SKM-1 (cell line): Measurements from ENCODE around the gene SLX9.

Source experiments
- DNase-seq: peaks from one replicate; lab custom pipeline; 2025; ENCODE audit not compliant: unreplicated experiment; lab: John Stamatoyannopoulos, UW

The SLX9 gene

GRCh38 chr21:44999428-44999971 lies 59.7 kb downstream of the SLX9 start:
- no peak for DNase-seq

- no peak for DNase-seq
Measured at GRCh38 chr21:44999972-45000636, 60.3 kb downstream of the SLX9 start.

- no peak for DNase-seq
Measured at GRCh38 chr21:45000637-45001133, 60.9 kb downstream of the SLX9 start.

- no peak for DNase-seq
Measured at GRCh38 chr21:45001134-45002095, 61.6 kb downstream of the SLX9 start.

DNA sequence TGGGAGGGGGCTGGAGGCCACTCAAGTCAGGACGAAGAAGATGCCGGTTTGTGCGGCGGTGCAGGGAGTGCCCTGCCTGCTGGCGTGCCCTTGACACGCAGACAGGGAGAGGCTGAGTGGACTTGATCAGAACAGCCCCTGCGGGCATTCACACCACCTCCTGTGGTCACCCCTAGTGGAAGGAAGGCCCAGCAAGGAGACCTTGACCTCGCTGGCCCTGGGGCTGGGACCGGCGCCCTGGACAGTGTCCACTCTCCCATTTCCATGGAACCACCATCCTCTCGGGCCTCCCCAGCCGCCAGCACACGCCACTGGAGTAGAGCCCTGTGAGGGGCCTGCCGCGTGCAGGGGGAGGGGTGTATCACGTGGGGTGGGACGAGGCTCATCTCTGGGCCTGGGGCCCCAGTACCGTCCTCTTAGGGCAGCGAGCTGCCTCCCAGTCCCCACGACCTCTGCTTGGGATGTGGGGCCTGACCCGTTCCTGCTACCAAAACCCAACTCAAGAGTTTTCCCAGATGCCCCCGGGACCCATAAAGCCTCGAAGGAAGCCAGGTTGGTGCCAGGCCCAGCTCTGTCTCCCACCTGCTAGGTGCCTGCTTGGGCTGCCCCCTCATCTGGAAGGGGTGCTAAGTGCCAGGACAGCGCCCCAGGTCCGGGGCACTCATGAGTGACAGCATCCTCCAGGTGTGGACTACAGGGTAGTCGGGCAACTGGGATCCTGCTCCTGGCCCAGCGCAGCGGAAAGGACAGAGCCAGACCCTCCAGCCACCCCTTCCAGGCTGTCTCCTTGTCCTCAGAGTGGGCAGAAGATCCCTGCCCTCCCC lies 62.8 kb downstream of the SLX9 start:
- no peak for DNase-seq

GRCh38 chr21:45003331-45004058 lies 63.7 kb downstream of the SLX9 start:
- no peak for DNase-seq

GRCh38 chr21:45004059-45004422 lies 64.2 kb downstream of the SLX9 start:
- no peak for DNase-seq

DNA sequence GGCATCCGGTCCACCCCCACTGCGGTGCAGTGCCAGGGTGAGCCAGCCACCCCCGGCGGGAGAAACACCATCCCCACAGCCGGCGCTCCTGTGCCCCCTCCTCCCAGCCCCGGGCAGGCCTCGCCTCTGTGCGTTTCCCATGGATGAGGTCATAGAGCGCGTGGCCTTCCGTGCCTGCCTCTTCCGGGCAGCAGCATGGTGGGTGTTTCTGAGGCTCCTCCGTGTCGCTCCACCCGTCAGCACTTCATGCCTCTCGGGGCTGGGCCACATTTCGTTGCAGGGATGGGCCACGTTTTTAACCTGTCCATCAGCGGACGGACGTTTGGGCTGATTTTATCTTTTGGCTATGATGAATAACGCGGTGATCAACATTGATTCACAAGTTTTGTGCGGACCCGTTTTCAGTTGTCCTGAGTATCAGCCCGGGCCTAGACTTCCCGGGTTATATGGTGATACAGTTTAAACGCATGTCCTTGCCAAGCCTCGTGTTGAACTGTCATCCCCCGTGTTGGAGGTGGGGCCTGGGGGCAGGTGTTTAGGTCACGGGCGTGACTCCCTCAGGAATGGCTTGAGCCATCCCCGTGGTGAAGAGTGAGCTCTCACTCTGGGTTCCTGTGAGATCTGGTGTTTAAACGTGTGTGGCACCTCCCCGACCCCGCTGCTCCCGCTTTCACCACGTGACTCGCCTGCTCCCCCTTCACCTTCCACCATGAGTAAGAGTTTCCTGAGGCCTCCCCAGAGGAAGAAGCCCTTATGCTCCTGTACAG lies 64.8 kb downstream of the SLX9 start:
- no peak for DNase-seq

GRCh38 chr21:45006536-45007095 lies 66.8 kb downstream of the SLX9 start:
- DNase-seq, result no peak

GRCh38 chr21:45009616-45010015 lies 69.8 kb downstream of the SLX9 start:
- no peak for DNase-seq

DNA sequence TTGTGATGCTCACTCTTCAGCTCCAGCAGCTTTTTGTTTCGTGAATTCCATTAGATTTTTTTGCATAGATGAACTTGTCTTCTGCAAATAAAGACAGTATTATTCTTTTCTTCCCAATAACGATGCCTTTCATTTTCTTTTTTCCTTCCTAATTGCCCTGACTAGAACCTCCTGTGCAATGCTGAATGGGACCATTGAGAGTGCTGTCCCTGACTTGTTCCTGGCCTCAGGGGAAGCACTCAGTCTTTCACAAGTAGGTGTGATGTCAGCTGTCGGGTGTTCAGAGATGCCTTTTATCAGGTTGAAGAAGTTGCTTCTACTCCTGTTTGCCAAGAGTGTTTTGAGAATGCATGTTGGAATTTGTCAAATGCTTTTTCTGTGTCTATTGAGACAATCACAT lies 70.3 kb downstream of the SLX9 start:
- no peak for DNase-seq

DNA sequence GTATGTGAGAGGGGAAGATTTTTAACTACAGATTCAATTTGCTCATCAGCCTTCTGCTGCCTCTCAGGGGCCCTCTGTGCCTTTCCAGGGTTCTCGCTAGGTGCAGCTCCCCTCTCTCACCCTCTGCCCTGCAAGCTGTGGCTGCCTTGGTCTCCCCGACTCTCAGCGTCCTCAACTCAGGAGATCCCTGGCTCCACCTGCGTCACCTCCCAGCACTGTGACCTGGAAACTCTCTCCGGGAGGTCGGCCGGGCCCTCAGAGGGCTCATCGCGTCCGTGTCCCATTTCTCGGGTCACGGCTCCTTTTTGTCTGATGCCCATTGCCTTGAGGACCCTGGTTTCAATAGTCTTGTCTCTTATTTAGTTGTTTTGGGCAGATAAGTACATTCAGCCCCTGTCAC lies 71.0 kb downstream of the SLX9 start:
- no peak for DNase-seq

DNA sequence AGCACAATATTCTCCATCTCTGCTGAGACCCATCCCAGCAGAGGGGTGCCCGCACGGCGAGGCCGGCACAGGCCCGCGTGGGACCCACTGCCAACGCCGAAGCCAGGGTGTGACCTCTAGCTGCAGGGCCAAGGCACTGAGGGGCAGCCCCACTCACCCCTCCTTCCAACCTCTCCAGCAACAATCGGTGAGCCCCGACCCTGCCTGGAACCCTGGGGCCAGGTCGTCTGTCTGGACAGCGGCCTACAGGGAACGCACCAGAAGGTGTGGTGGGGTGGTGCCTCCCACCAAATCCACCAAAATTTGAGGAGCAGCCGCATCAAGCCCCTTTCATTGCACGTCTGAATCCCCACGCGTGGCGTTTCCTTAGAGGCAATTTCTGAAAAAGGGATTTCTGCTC lies 71.6 kb downstream of the SLX9 start:
- no peak for DNase-seq

- DNase-seq, result no peak
Measured at GRCh38 chr21:45011911-45012661, 72.3 kb downstream of the SLX9 start.

DNA sequence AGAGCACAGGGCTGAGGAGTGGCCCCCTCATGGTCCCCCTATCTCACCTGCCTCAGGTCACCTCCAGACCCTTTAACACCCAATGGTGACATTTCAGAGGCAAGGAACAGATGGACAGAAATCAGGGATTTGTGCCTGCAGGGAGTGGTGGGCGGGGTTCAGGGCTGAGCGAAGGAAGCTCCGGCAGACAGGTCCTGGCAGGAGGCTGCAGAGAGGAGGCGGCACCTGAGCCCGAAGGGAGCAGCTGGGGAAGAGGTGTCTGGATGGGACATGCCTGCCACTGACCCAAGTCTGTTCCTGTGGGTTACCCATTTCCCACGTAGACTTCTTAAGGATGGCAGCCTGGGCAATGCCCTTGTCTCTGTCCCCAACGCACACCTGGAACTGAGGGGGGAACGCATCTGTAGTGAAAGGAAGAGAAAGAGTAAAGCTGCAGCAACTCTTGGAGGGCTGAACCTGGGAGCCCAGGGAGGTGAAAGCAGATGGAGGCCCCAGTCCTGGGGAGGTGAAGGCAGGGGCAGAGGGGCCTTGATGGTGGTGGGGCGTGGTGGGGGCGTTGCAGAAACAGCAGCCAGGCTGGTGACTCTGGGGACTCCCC lies 72.9 kb downstream of the SLX9 start:
- DNase-seq, result no peak

DNA sequence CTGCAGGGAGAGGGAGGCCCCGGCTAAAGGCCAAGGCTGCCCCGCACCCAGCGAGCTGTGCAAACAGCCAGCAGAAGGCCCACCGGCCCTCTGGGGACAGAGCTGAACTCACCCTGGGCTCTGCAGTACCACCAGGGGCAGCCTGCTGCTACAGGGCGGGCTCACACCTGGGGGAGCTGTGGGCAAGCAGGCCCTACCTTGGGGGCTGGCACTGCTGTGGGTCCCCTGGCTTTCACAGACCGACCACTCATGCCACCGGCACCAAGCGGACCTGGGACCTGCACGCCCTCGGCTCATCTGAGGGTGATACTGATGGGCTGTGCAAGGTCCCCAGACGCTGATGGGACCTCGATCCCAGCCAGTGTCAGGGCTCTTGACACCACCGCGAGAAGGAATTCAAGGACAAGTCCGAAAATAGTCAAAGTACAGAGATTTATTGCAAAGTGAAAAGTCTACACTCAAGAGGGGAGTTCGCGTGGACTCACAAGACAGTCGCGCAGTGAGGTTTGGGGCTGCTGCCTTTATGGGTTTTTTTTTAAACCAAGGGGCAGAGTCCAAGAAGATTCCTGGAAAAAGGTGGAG lies 73.5 kb downstream of the SLX9 start:
- no peak for DNase-seq

- no peak for DNase-seq
Measured at GRCh38 chr21:45014747-45015468, 75.1 kb downstream of the SLX9 start.
